HG03442 (cell line): ENCODE data around the gene STK39.
A peak's percentile ranks its signal among the peaks of the same experiment; 100 is the strongest.

Source experiments
- ATAC-seq: cut with Tn5 transposase; IDR thresholded peaks from one replicate; pipeline ENCODE4 v1.9.1; 2021; ENCODE audit warnings: mild to moderate bottlenecking, moderate library complexity; ENCODE audit not compliant: unreplicated experiment

STK39 gene

DNA sequence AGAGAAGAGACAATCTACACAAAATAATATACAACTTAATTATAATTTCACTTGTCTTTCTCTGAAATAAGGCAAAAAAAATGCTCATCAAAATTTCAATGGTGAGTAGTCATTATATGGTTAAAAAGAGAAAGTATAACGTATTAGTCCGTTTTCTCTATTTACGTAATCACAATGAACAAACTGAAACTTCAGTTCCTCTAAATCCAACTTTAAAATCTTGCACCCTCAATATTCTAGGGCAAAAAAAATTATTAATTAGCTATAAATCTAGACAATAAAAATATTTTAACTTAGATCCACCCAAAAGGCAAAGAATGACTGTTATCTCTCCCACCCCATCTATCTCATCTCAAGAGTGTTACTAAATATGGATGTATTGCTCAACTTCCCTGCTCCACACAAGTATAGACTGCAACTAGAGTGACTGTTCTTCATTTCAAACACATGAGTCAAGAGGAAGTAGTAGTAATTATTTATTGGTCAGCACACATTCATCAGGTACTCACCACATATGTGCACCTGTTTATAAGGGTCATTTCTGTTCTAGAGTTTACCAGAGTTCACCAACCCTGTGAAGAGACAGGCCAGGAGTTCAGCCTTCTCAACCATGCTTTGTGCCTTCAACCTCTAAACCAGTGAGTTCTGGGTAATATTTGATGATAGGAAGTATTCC is 36.4 kb downstream of the STK39 start:
- peak; percentile 59 for ATAC-seq

DNA sequence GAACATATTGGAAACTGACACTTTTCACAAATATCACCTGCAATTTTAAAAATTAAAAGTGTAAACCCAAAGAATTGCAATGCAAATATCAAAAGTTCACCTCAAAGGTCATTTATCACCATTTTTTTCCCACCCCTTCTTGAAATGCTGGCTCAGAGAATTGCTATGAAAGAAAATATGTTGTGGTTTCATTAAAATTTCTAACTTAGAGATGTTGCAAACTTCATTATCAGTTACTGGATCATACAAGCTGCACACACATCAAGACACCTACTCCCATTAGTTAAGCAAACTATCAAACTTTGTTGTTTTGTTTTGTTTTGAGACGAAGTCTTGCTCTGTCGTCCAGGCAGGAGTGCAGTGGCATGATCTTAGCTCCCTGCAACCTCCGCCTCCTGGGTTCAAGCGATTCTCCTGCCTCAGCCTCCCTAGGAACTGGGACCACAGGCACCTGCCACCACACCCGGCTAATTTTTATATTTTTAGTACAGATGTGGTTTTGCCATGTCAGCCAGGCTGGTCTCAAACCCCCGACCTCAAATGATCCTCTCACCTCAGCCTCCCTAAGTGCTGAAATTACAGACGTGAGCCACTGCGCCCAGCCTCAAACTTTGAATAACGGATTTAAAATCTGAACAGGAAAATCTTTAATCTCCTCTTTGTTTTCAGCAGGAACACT is 37.0 kb downstream of the STK39 start:
- ATAC-seq, result no peak

DNA sequence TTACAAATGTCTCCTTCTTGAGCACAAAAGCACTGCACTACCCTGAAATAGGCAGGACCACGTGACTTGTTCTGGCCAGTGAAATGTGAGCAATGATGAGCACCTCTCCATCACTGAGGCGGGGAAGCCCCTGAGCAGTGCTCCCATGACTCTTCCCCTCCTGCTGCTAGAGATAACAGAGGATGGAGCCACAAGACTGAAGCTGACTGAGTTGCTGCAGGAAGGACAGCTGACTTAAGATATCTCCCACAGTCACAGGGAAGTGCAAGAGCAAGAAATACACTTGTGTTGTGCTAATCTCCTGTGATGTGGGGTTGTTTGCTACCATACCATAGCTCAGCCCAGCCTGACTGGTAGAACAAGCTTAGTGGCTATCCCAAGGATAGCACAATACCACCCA is 38.7 kb downstream of the STK39 start:
- ATAC-seq, result no peak

DNA sequence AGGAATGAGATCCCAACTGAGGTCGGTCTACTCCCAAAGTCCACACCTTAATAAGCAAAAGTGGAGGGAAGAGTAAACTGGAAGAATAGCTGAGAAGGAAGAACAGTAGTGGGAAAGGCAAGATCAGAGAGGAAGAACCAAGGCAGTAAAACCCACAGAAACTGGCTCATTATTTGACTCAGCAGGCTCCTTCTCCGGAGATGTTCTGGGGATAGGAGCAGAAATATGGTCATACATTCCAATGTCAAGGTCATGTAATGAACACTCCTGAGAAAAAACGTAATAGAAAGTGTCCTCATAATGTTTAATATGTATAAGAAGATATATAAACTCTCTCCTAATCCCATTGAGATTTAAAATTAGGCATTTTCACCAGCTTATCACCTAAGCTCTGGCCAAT is 39.5 kb downstream of the STK39 start:
- ATAC-seq, result no peak

DNA sequence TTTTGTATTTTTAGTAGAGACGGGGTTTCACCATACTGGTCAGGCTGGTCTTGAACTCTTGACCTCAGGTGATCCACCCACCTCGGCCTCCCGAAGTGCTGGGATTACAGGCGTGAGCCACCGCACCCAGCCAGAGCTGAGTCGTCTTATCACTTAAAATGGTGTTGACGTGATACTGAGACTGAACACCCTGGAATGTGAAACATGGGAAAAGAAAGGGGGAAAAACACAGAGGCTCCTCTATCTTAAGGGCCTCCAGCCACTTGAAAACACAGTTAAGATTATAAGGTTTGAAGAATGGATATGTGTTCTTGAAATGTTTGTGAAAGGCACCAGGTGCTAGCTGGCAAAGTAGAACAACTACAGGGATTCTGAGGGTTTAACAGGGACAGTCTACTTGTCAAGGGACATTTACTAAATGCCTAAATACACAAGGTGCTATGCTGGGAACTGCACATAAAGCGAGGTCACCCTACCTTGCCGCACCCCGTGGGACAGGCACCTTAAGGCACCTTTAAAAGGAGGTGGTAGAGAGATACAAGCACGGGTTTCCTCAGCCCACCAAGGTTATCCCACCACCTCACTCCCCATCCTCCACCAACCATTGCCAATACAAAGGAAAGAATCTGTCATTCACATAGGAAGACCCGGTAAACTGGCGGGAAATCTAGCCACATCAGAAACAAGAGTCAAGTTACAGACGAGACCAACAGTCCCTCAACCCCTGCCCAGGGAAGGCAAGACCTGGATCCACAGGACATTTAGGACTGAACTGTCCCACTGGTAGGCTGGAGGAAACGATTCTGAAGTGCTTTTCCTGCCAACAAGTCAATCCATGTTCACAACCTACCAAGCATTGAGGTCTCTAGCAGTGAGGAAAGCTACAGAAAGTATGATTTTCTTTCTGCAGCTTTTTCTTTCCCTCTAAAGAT is 43.4 kb downstream of the STK39 start:
- ATAC-seq, result no peak

- ATAC-seq, result no peak
Observed at GRCh38 chr2:168201584-168202116, 45.7 kb downstream of the STK39 start.

DNA sequence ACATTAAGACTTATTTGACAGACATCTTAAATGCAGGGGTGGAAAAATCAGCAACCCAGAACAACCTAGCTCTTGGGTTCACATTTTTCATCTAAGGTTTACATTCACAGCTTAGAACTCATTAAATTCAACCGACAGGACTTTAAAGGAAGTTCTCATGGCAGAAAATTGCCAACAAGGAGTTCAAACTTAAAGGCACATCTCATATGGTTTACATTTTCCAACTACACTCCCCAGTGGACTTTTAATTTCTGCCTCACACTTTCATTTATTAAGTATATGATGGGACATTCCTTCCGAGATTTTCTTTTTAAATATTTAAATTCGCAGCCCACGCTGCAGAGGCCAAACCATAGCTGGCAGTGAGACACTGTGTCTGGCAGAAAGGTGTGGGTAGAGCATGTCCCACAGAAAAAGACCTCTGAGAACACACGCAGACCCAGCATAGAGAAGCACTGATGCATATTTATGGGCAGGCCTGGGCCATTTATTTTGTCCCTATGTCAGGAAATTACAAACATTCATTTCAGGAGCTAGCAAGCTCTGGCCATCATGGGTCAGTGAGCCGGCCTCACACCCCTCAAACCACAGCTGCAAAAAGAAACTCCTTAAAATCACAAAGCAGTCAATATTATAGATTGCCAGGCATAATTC is 46.3 kb downstream of the STK39 start:
- no peak for ATAC-seq

DNA sequence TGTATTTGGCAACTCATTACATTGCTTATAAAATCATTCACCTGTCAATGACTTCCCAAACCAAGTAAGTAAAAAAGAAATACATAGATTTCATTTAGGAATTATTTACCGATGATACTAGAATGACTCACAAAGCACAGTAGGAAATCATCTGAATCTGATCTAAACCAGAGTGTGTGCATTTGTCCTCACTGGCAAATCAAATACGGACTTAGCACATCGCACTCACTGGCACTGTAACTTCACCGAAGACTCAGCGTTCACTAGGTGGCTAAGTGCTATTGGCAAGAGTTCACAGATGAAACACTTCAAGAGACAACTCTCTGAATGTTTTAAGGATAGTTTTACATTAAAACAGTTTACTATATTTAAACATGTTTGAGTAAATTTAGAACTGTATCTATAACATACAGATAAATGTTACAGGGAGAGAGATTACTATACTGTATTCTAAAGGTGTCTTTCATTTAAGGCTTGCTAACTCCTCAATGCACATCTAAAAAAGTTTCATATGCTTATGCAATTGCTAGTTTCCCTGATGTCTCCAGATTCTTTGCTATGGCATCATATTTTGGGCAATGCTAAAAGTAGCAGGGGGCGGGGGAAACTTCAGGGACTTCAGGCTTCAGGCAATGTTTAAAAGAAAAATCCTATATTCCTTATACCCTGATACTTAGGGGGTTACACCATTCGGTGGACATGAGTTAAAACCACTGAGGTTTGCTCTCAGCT is 48.8 kb downstream of the STK39 start:
- no peak for ATAC-seq

DNA sequence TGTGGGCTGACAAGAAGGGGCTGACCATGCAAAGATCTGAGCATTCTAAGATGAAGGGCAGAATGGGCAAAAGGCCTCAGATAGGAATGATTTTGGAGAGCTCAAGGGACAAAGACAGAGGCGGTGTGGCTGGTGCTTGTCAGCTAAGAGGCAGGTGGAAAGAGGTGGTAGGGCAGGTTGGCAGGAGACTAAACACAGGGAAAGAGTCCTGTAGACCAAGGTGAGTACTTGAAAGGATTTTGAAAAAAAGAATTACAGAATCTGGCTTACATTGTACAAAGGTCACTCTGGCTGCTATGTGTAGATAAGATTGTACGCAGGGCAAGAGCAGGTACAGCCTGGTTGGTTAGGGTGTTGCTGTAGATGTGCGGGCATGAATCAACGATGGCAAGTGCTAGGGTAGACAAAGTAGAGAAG is 50.6 kb downstream of the STK39 start:
- no peak for ATAC-seq

GRCh38 chr2:168194784-168195522 is 52.4 kb downstream of the STK39 start:
- peak; percentile 95 for ATAC-seq

GRCh38 chr2:168192839-168193616 is 54.4 kb downstream of the STK39 start:
- ATAC-seq, result no peak

DNA sequence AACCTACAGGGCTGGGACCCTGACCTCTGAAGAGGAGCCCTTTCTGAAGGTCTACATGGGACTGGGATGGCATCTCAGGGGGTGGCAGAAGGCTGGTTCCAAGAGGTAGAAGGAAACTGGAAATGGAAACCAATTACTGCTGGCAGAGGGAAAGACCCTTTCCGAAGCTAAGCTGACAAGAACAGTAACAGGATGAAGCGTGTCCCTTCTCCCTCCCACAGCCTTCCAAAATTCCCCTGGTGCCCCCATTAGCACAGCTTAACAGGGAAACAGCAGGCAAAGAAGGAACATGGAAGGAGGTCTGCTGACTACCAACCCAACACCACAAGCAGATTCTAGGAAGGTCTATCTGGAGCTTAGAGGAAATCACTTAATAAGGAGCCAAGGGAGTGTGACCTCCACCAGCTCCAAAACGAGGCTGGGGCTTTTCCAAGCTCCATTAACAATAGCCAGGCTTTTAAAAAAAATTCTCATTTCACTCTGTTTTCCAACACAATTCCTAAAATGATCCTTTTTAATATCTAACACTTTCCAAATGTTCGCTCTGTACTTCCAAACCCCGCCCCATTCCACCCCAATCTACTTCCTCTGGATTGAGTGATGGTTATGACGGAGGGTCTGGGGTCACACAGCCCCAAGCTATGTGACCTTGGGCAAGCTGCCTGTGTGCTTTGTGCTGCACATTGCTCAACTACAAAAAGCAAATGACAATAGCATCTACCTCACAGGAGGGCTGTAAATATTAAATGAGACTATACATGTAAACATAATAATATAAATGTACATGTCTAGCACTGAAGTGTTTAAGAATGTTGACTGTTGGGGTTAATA is 55.2 kb downstream of the STK39 start:
- no peak for ATAC-seq

- no peak for ATAC-seq
Observed at GRCh38 chr2:168190590-168191336, 56.6 kb downstream of the STK39 start.

GRCh38 chr2:168189835-168190569 is 57.4 kb downstream of the STK39 start:
- no peak for ATAC-seq

DNA sequence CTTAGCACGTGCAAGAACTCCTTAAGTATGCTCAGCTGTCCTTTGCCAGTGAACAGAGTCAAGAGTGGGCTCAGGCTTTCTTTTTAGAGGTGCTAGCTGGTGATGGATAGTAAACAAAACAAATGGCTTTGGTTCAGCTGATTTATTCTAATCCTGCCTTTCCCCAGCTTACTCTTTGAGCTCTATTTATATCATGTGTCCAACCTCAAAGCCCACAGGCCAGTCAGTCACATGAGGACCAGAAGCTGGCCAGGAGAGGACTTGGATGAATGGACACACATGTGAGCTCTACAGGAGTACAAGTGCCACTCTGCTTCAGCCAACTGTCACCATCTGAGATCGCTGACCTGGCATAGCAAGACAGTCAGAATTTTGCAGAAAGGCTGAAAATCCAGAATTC is 59.4 kb downstream of the STK39 start:
- no peak for ATAC-seq

- no peak for ATAC-seq
Observed at GRCh38 chr2:168186452-168186851, 60.9 kb downstream of the STK39 start.
